SK-N-SH (cell line): ENCODE measurements around the gene VPS33A.

ENCODE experiments used
- MAX ChIP-seq: IDR thresholded peaks from 2 replicates; pipeline ENCODE4 v1.4.0; 2012; ENCODE audit warnings: low read depth
- MEF2A ChIP-seq: IDR thresholded peaks from 2 replicates; pipeline ENCODE4 v1.4.0; 2012; ENCODE audit warnings: low read depth, borderline replicate concordance
- POLR2AphosphoS5 ChIP-seq: IDR thresholded peaks from 2 replicates; pipeline ENCODE4 v1.6.1; 2012; ENCODE audit warnings: low read depth, low read length
- SMC3 ChIP-seq: IDR thresholded peaks from 2 replicates; pipeline ENCODE4 v1.6.1; 2012; ENCODE audit warnings: low read depth, low read length, improper control_type of control experiment
- TF ChIP-seq, protein P1 (sequence below): fragments of 200-600 bp; sonication (generic); IDR thresholded peaks from 2 replicates; pipeline ENCODE4 v1.6.1; 2017; ENCODE audit warnings: antibody characterized with exemption, mild to moderate bottlenecking, moderate library complexity

GRCh38 chr12:122282061-122282460 is 15.8 kb upstream of the VPS33A start:
- TF ChIP-seq SMC3, result no peak
- no peak for TF ChIP-seq MEF2A
- no peak; the same call in 1 of the 2 replicates for TF ChIP-seq MAX
- TF ChIP-seq, protein P1, sequence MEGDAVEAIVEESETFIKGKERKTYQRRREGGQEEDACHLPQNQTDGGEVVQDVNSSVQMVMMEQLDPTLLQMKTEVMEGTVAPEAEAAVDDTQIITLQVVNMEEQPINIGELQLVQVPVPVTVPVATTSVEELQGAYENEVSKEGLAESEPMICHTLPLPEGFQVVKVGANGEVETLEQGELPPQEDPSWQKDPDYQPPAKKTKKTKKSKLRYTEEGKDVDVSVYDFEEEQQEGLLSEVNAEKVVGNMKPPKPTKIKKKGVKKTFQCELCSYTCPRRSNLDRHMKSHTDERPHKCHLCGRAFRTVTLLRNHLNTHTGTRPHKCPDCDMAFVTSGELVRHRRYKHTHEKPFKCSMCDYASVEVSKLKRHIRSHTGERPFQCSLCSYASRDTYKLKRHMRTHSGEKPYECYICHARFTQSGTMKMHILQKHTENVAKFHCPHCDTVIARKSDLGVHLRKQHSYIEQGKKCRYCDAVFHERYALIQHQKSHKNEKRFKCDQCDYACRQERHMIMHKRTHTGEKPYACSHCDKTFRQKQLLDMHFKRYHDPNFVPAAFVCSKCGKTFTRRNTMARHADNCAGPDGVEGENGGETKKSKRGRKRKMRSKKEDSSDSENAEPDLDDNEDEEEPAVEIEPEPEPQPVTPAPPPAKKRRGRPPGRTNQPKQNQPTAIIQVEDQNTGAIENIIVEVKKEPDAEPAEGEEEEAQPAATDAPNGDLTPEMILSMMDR, result no peak
- TF ChIP-seq POLR2AphosphoS5, result no peak
